K562 (cell line): ENCODE data around the gene SCFD2. TPM values are rescaled to one million over a fixed set of nuclear protein-coding genes. Genes with fewer than 3 reads are reported as not detected.
A peak's percentile ranks its signal among the peaks of the same experiment; 100 is the strongest.

Source experiments
- BRD9 ChIP-seq: fragments of 450-650 bp; IDR thresholded peaks from 2 replicates; pipeline ENCODE4 v1.6.1; 2018; ENCODE audit warnings: low read depth; ENCODE audit not compliant: partially characterized antibody
- BRF2 ChIP-seq: IDR thresholded peaks from 3 replicates; pipeline ENCODE4 v1.6.1; 2011; ENCODE audit warnings: borderline replicate concordance, mild to moderate bottlenecking; ENCODE audit not compliant: insufficient read length, insufficient read depth
- CHD1 ChIP-seq: fragments of 200-600 bp; sonication (generic); IDR thresholded peaks from one replicate; pipeline ENCODE4 v1.6.1; 2012; ENCODE audit warnings: mild to moderate bottlenecking, moderate library complexity, low read length, inconsistent platforms
- CLOCK ChIP-seq: fragments of 250-450 bp; sonication (Bioruptor Pico); IDR thresholded peaks from 2 replicates; pipeline ENCODE4 v1.4.0; 2020; ENCODE audit warnings: mild to moderate bottlenecking, moderate library complexity, borderline replicate concordance
- E2F3 ChIP-seq: fragments of 250-450 bp; sonication (Bioruptor Pico); IDR thresholded peaks from 2 replicates; pipeline ENCODE4 v1.4.0; 2020; ENCODE audit warnings: mild to moderate bottlenecking
- FOXP1 ChIP-seq: sonication (generic); formaldehyde crosslinking; IDR thresholded peaks from 2 replicates; pipeline ENCODE4 v1.8.0; 2022; ENCODE audit warnings: mild to moderate bottlenecking, missing genetic modification reagents
- HDAC8 ChIP-seq: fragments of 450-650 bp; IDR thresholded peaks from 2 replicates; pipeline ENCODE4 v1.6.1; 2016; ENCODE audit warnings: mild to moderate bottlenecking, missing genetic modification characterization, moderate library complexity, missing compliant biosample characterization
- KLF10 ChIP-seq: fragments of 250-450 bp; sonication (Bioruptor Pico); IDR thresholded peaks from 2 replicates; pipeline ENCODE4 v1.6.1; 2021; ENCODE audit warnings: matching md5 sums
- MAFF ChIP-seq: IDR thresholded peaks from 2 replicates; pipeline ENCODE4 v1.6.1; 2012; ENCODE audit warnings: low read length, improper control_type of control experiment
- MTF1 ChIP-seq: fragments of 250-450 bp; sonication (Bioruptor Pico); IDR thresholded peaks from 2 replicates; pipeline ENCODE4 v1.9.0; 2021; ENCODE audit warnings: moderate library complexity, mild to moderate bottlenecking, inconsistent platforms, borderline replicate concordance
- MXD1 ChIP-seq: fragments of 250-450 bp; sonication (Bioruptor Pico); IDR thresholded peaks from 2 replicates; pipeline ENCODE4 v1.8.0; 2021; ENCODE audit warnings: borderline replicate concordance, mild to moderate bottlenecking, moderate library complexity; ENCODE audit not compliant: poor library complexity, severe bottlenecking
- MXI1 ChIP-seq: IDR thresholded peaks from 2 replicates; pipeline ENCODE4 v1.6.1; 2011; ENCODE audit warnings: low read depth, mild to moderate bottlenecking, improper control_type of control experiment, low read length
- MYNN ChIP-seq, 2 experiments: sonication (generic); formaldehyde crosslinking in 1 of 2; IDR thresholded peaks; 2 replicates each; pipeline versions ENCODE4 v1.5.0 to v1.6.1; 2016 to 2020; ENCODE audit warnings: antibody characterized with exemption in 1 of 2, missing genetic modification reagents in 1 of 2
- NCOR1 ChIP-seq: fragments of 450-650 bp; IDR thresholded peaks from 2 replicates; pipeline ENCODE4 v1.6.1; 2016; ENCODE audit warnings: mild to moderate bottlenecking, moderate library complexity
- SRSF7 ChIP-seq: fragments of 200-400 bp; formaldehyde crosslinking; optimal IDR thresholded peaks from 2 replicates; pipeline ENCODE3; 2017; ENCODE audit warnings: mild to moderate bottlenecking, low read depth, low read length
- SRSF9 ChIP-seq: fragments of 200-400 bp; formaldehyde crosslinking; IDR thresholded peaks from 2 replicates; pipeline ENCODE4 v1.6.1; 2017; ENCODE audit warnings: low read depth, low read length, borderline replicate concordance
- polyA plus RNA-seq, 8 experiments: library from polyadenylated mRNA; depleted of rRNA in 4 of 8; stranded (reverse) in 5 of 8; unstranded in 3 of 8; fragments of >200 nt; fragmentation: Nextera tagmentation in 2 of 8; fragmentation: Illumina TruSeq in 1 of 8; extraction: Ambion mirVana in 2 of 8; extraction: Trizol in 1 of 8; gene quantifications; 2 replicates each; pipeline versions ENCODE4 v1.2.1 to v1.2.3, GENCODE V29; 2011 to 2014; ENCODE audit warnings: inconsistent platforms in 1 of 8, missing spikeins in 1 of 8
- total RNA-seq, 7 experiments: library from RNA; depleted of rRNA in 6 of 7; stranded (reverse); fragments of >200 nt in 6 of 7; fragmentation: Illumina TruSeq in 2 of 7; extraction: Trizol in 2 of 7; gene quantifications; 2 replicates each; pipeline versions ENCODE4 v1.2.1 to v1.2.3, GENCODE V29; 2011 to 2021; ENCODE audit warnings: low replicate concordance in 1 of 7
- TF ChIP-seq, protein P1 (sequence below): fragments of 450-650 bp; IDR thresholded peaks from 2 replicates; pipeline ENCODE4 v1.6.1; 2016; ENCODE audit warnings: low read depth, mild to moderate bottlenecking, moderate library complexity
- TF ChIP-seq, protein P2 (sequence below): fragments of 150-350 bp; IDR thresholded peaks from 2 replicates; pipeline ENCODE4 v1.6.1; 2014; ENCODE audit warnings: low read depth, mild to moderate bottlenecking, low read length, borderline replicate concordance

Gene SCFD2
- total and polyA plus RNA-seq, 9 of the 15 experiments (the other 6 are each of a cell fraction or from before 2014, with no cell fraction given) = 5.7 to 30.3 (median 22.8) TPM

DNA sequence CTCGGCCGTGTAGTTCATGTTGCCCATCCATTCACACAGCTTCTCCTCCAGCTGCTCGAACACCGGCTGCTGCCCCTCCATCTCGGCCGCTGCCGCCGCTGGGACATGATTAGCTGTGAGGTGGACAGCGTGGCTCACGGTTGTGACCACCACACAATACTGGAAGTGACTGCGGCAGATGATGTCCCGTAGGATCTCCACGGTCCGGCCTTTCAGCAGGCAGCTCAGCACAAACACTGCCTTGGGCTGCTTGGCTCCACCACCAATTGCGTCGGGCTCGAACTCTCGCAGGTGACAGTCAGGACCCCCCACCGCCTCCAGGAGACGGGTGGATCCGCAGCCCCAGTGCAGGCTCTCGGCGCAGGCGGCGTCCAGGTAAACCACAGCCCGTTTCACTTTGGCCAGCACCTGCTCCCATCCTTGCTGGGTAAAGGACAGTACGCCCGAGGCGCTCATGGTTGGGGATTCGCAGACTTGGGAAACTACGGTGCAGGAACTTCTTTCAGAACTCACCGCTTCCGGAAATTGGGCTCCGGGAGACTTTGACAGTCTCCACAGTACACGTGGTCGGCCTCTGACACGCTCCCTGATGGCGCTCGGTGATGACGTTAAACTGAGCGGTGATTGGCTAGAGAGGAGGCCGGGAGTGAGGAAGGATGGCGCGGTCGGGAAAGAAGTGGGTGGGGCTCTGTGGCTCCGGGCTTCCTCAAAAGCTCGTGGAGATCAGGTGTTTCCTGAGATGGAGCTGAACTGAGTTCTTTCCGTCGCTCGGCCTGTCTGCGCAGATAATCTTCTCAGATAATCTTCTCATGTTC lies at the start of gene SCFD2 (continued):
- TF ChIP-seq, protein P1, sequence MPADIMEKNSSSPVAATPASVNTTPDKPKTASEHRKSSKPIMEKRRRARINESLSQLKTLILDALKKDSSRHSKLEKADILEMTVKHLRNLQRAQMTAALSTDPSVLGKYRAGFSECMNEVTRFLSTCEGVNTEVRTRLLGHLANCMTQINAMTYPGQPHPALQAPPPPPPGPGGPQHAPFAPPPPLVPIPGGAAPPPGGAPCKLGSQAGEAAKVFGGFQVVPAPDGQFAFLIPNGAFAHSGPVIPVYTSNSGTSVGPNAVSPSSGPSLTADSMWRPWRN = no peak
- TF ChIP-seq, protein P2, sequence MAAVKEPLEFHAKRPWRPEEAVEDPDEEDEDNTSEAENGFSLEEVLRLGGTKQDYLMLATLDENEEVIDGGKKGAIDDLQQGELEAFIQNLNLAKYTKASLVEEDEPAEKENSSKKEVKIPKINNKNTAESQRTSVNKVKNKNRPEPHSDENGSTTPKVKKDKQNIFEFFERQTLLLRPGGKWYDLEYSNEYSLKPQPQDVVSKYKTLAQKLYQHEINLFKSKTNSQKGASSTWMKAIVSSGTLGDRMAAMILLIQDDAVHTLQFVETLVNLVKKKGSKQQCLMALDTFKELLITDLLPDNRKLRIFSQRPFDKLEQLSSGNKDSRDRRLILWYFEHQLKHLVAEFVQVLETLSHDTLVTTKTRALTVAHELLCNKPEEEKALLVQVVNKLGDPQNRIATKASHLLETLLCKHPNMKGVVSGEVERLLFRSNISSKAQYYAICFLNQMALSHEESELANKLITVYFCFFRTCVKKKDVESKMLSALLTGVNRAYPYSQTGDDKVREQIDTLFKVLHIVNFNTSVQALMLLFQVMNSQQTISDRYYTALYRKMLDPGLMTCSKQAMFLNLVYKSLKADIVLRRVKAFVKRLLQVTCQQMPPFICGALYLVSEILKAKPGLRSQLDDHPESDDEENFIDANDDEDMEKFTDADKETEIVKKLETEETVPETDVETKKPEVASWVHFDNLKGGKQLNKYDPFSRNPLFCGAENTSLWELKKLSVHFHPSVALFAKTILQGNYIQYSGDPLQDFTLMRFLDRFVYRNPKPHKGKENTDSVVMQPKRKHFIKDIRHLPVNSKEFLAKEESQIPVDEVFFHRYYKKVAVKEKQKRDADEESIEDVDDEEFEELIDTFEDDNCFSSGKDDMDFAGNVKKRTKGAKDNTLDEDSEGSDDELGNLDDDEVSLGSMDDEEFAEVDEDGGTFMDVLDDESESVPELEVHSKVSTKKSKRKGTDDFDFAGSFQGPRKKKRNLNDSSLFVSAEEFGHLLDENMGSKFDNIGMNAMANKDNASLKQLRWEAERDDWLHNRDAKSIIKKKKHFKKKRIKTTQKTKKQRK = no peak
- TF ChIP-seq KLF10 (CRISPR knock-in tag) (no peak), SRSF7 (no peak), HDAC8 (tag) (peak; percentile 18; the same call in 1 of the 2 replicates), SRSF9 (no peak), BRF2 (no peak), MXI1 (peak; percentile 100), E2F3 (CRISPR knock-in tag) (no peak), FOXP1 (CRISPR knock-in tag) (no peak), MYNN (IDR thresholded peaks at IDR 0.05) (no peak), MYNN (CRISPR knock-in tag; IDR thresholded peaks at IDR 0.05) (no peak), NCOR1 (no peak), CLOCK (CRISPR knock-in tag) (no peak), MTF1 (CRISPR knock-in tag) (no peak), MAFF (no peak), MXD1 (CRISPR knock-in tag) (peak; percentile 99), CHD1 (no peak), BRD9 (no peak)
